NK-92 (cell line): ENCODE data around the gene RAB11FIP3.

Source experiments
- DNase-seq: peaks from one replicate; lab custom pipeline; 2025; ENCODE audit not compliant: unreplicated experiment; lab: John Stamatoyannopoulos, UW

Gene RAB11FIP3

GRCh38 chr16:564690-565418 is 139.4 kb downstream of the RAB11FIP3 start:
- DNase-seq = no peak

- DNase-seq = no peak
These were observed 140.2 kb downstream of the RAB11FIP3 start for GRCh38 chr16:565419-566330.

GRCh38 chr16:566475-567372 is 141.3 kb downstream of the RAB11FIP3 start, which contains the start of gene NHLRC4:
Gene NHLRC4 (plus strand): TSS chr16:567005. CDS start chr16:568048, 1,043 bp downstream.
- no peak for DNase-seq

- DNase-seq = no peak
These were observed 142.2 kb downstream of the RAB11FIP3 start for GRCh38 chr16:567373-568256.

- DNase-seq = no peak
These were observed 143.2 kb downstream of the RAB11FIP3 start for GRCh38 chr16:568401-569258.

GRCh38 chr16:569445-570254 is 144.2 kb downstream of the RAB11FIP3 start, which contains the start of gene PIGQ:
Gene PIGQ (plus strand): TSS chr16:569968. CDS start chr16:574075, 4,107 bp downstream.
- DNase-seq = no peak
